ENCODE results near the gene GPD2. TPM values are rescaled to one million over a fixed set of nuclear protein-coding genes. Genes with fewer than 3 reads are reported as not detected.
A peak's percentile ranks its signal among the peaks of the same experiment; 100 is the strongest.

GPD2 gene
- total and polyA plus RNA-seq, 2 of the 13 experiments (the other 11 are each of a cell fraction or from before 2014, with no cell fraction given) = not detected

GRCh38 chr2:156447761-156448160 is 11.6 kb downstream of the GPD2 start:
- intact Hi-C loops (cut with micrococcal nuclease; ENCODE audit: unreplicated experiment) = no loop called here
- BruUV-seq (replicated peaks) = no TSS peak
- H3K9ac ChIP-seq (ENCODE audit: insufficient read depth, low read depth, low read length) = no peak overlapping the region

GRCh38 chr2:156448766-156449165 is 12.6 kb downstream of the GPD2 start:
- Histone ChIP-seq H3K27ac (ENCODE audit: extremely low read length, insufficient read depth, low read length) (no peak overlapping the region), H3K4me1 (ENCODE audit: insufficient read depth, low read length) (no peaks in the 10 kb centered on the region), H2AFZ (ENCODE audit: low read length) (no peak overlapping the region), H3K27me3 (ENCODE audit: control insufficient read depth in 1 of 2, insufficient read depth in 2 of 2, low read length in 2 of 2) (no peaks in the 10 kb centered on the region; a peak in 1 of 5 replicates), H3K4me2 (ENCODE audit: low read depth, low read length) (no peak overlapping the region), H3K4me3 (replicated peaks in 1 of 3; ENCODE audit: insufficient read depth in 1 of 3, low read depth in 2 of 3, low read length in 3 of 3) (no peak overlapping the region), H4K20me1 (ENCODE audit: insufficient read depth, low read length) (no peaks in the 10 kb centered on the region), H3K79me2 (ENCODE audit: insufficient read depth, low read length) (no peaks in the 10 kb centered on the region), H3K9ac (ENCODE audit: insufficient read depth, low read depth, low read length) (no peak overlapping the region), H3K9me3 (ENCODE audit: low read length) (peaks cover 12% of the 10 kb centered on the region; the same call in 1 of the 2 replicates), H3K36me3 (replicated peaks in 1 of 2; ENCODE audit: control insufficient read depth in 1 of 2, insufficient read depth in 2 of 2, low read length in 2 of 2) (no peaks in the 10 kb centered on the region)
- FAIRE-seq = no peak
- BruUV-seq (replicated peaks) = no TSS peak
- DNase-seq (ENCODE audit: low spot score) = no peak
- POLR2A ChIA-PET = no interaction called here
- ATAC-seq = no peak
- in situ Hi-C loops (cut with HindIII; ENCODE audit: extremely low pct_ligation_motif_present, low pct_unique_long_range_greater_than_20kb) = no loop called here
- intact Hi-C loops (cut with micrococcal nuclease; ENCODE audit: unreplicated experiment) = no loop called here
- TF ChIP-seq ZBTB25 (CRISPR knock-in tag; IDR thresholded peaks at IDR 0.05) = no peak
- TF ChIP-seq RFXAP (CRISPR knock-in tag; IDR thresholded peaks at IDR 0.05; ENCODE audit: borderline replicate concordance) = no peak
- TF ChIP-seq ZNF850 (CRISPR knock-in tag; conservative IDR thresholded peaks at IDR 0.05) = no peak
- TF ChIP-seq SRSF4 (IDR thresholded peaks at IDR 0.05; ENCODE audit: low read depth, low read length, poor library complexity, severe bottlenecking) = no peak
- no peak for TF ChIP-seq MAZ (IDR thresholded peaks at IDR 0.05; ENCODE audit: borderline replicate concordance, low read depth, low read length)
- TF ChIP-seq MAZ (CRISPR knock-in tag; IDR thresholded peaks at IDR 0.05; ENCODE audit: low read depth) = no peak
- TF ChIP-seq MIER2 (CRISPR knock-in tag; IDR thresholded peaks at IDR 0.05) = no peak
- TF ChIP-seq REPIN1 (CRISPR knock-in tag; IDR thresholded peaks at IDR 0.05; ENCODE audit: borderline replicate concordance, low read depth) = no peak
- no peak for TF ChIP-seq BCLAF1 (IDR thresholded peaks at IDR 0.05)
- no peak for TF ChIP-seq ZXDC (CRISPR knock-in tag; IDR thresholded peaks at IDR 0.05)
- CTCF ChIA-PET (ENCODE audit: low intra/inter-chr PET ratio, low total read pairs) = no interaction called here
- whole genome bisulfite sequencing (ENCODE audit: low lambda C conversion rate) = 17% methylated on average over 1 of the region's 1 CpG

More at GRCh38 chr2:156447761-156448160, 11.6 kb downstream of the GPD2 start:
- ATAC-seq = no peak
- WGBS (ENCODE audit: low lambda C conversion rate) = 0% methylated on average over 1 of the region's 1 CpG
- Histone ChIP-seq H3K4me1 (ENCODE audit: insufficient read depth, low read length) (no peaks in the 10 kb centered on the region), H2AFZ (ENCODE audit: low read length) (no peak overlapping the region), H3K4me2 (ENCODE audit: low read depth, low read length) (no peak overlapping the region), H4K20me1 (ENCODE audit: insufficient read depth, low read length) (no peaks in the 10 kb centered on the region), H3K27me3 (ENCODE audit: control insufficient read depth in 1 of 2, insufficient read depth in 2 of 2, low read length in 2 of 2) (no peaks in the 10 kb centered on the region; a peak in 1 of 5 replicates), H3K27ac (ENCODE audit: extremely low read length, insufficient read depth, low read length) (no peak overlapping the region), H3K9me3 (ENCODE audit: low read length) (peaks cover 5% of the 10 kb centered on the region; the same call in 1 of the 2 replicates), H3K79me2 (ENCODE audit: insufficient read depth, low read length) (no peaks in the 10 kb centered on the region), H3K4me3 (replicated peaks in 1 of 3; ENCODE audit: insufficient read depth in 1 of 3, low read depth in 2 of 3, low read length in 3 of 3) (no peak overlapping the region), H3K36me3 (replicated peaks in 1 of 2; ENCODE audit: control insufficient read depth in 1 of 2, insufficient read depth in 2 of 2, low read length in 2 of 2) (no peaks in the 10 kb centered on the region)
- DNase-seq (ENCODE audit: low spot score) = no peak
- ChIA-PET CTCF (ENCODE audit: low intra/inter-chr PET ratio, low total read pairs) (no interaction called here), POLR2A (no interaction called here)
- in situ Hi-C loops (cut with HindIII; ENCODE audit: extremely low pct_ligation_motif_present, low pct_unique_long_range_greater_than_20kb) = no loop called here
- no peak for TF ChIP-seq SALL2 (CRISPR knock-in tag; IDR thresholded peaks at IDR 0.05)
- TF ChIP-seq MAFK (conservative IDR thresholded peaks at IDR 0.05 in 1 of 2, IDR thresholded peaks at IDR 0.05 in 1 of 2; ENCODE audit: low read length in 2 of 2) = peak in 1 of 2 experiments; percentile 10; a peak in 1 of 4 replicates
- FAIRE-seq = no peak
